Upper lobe of left lung (tissue), 6 donors: ENCODE results near the gene DCP1B. TPM values are rescaled to one million over a fixed set of nuclear protein-coding genes. Genes with fewer than 3 reads are reported as not detected.

Experiments used
- ATAC-seq, 2 donors: fragments of 200-7000 bp; cut with Tn5 transposase; one replicate each; pipeline ENCODE4 v1.9.1; 2022; ENCODE audit warnings: mild to moderate bottlenecking in 2 of 2, moderate library complexity in 2 of 2; ENCODE audit not compliant: low FRiP score in 2 of 2
- DNase-seq, 2 donors: peaks; one replicate each; pipeline ENCODE4 v3.0.0-alpha.2; 2019 to 2020
- H3K27ac ChIP-seq, 4 donors: fragments of 200-600 bp; sonication (generic); one replicate each; pipeline ENCODE4 v1.5.1; 2016 to 2019
- H3K27me3 ChIP-seq, 4 donors: fragments of 200-600 bp; sonication (generic); one replicate each; pipeline ENCODE4 v1.5.1; 2017 to 2019
- H3K36me3 ChIP-seq, 4 donors: fragments of 200-600 bp; sonication (generic); one replicate each; pipeline ENCODE4 v1.5.1; 2016 to 2019
- H3K4me1 ChIP-seq, 4 donors: fragments of 200-600 bp; sonication (generic); one replicate each; pipeline ENCODE4 v1.5.1; 2018 to 2019
- H3K4me3 ChIP-seq, 4 donors: fragments of 200-600 bp; sonication (generic); one replicate each; pipeline ENCODE4 v1.5.1; 2017 to 2019; ENCODE audit warnings: mild to moderate bottlenecking in 2 of 4, moderate library complexity in 1 of 4
- H3K9me3 ChIP-seq, 4 donors: fragments of 200-600 bp; sonication (generic); one replicate each; pipeline ENCODE4 v1.5.1; 2018 to 2019
- EP300 ChIP-seq, 4 donors: sonication (generic); formaldehyde crosslinking; IDR thresholded peaks; one replicate each; pipeline ENCODE4 v1.5.1; 2017; ENCODE audit warnings: antibody characterized with exemption in 4 of 4, control low read depth in 2 of 4
- POLR2A ChIP-seq, 4 donors: fragments of 450-650 bp; IDR thresholded peaks; one replicate each; pipeline ENCODE4 v1.5.1; 2016 to 2017; ENCODE audit warnings: antibody characterized with exemption in 4 of 4, mild to moderate bottlenecking in 2 of 4
- POLR2AphosphoS5 ChIP-seq, 2 donors: sonication (generic); formaldehyde crosslinking; IDR thresholded peaks; one replicate each; pipeline ENCODE4 v1.5.1; 2017; ENCODE audit warnings: antibody characterized with exemption in 2 of 2
- WGBS, 2 donors: methylation state at CpG; one replicate each; pipeline ENCODE4 v1.1.5; 2017 to 2018; 5-methylcytosine and 5-hydroxymethylcytosine counted together
- total RNA-seq, 6 donors: library from RNA; depleted of rRNA in 4 of 6; stranded (reverse); fragments of >200 nt in 4 of 6; gene quantifications; one replicate each; pipeline versions ENCODE4 v1.1.0 to v1.2.1, GENCODE V29; 2016 to 2021
- TF ChIP-seq, protein P1 (sequence below), 6 experiments: fragments of 450-650 bp in 4 of 6; fragments of 200-600 bp in 2 of 6; sonication (generic) in 2 of 6; IDR thresholded peaks; one replicate each; pipeline ENCODE4 v1.5.1; 2016 to 2019; ENCODE audit warnings: antibody characterized with exemption in 6 of 6
- donor health status: DM: no; HTN: no; CAD: no; lungs with moderate emphysema.
- donor health status: DM: no; HTN: yes; CAD: no; lungs with severe emphysema.

The DCP1B gene
- total RNA-seq, 6 donors from 2014 or later: 5.5 to 30.4 (median 12.2) TPM

DNA sequence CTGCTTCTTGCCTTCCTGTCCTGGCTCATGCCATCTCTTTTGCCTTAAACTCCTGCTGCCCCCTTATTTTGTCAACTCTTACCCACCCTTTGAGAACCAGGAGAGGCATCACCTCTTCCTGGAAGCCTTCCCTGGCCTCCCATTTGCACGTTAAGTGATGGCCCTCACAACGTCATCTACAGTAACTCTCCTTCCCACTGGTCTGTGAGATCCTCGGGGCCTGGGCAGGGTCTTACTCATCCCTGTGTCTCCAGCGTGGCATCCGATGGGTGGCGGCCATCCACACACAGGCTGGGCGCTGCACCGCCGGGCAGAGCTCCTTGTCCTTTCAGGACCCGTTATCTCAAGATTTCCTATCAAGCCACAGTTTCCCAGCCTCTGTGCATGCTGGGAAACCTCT lies 69.0 kb downstream of the DCP1B start:
- H3K27me3 ChIP-seq: no peaks in the 10 kb centered on the region
- 77 to 93% methylated on average over 10 of the region's 10 CpGs for WGBS, 2 donors
- H3K4me1 ChIP-seq: peaks cover 9 to 17% (median 12%) of the 10 kb centered on the region in 4 donors
- no peaks in the 10 kb centered on the region for H3K9me3 ChIP-seq
- TF ChIP-seq, protein P1, sequence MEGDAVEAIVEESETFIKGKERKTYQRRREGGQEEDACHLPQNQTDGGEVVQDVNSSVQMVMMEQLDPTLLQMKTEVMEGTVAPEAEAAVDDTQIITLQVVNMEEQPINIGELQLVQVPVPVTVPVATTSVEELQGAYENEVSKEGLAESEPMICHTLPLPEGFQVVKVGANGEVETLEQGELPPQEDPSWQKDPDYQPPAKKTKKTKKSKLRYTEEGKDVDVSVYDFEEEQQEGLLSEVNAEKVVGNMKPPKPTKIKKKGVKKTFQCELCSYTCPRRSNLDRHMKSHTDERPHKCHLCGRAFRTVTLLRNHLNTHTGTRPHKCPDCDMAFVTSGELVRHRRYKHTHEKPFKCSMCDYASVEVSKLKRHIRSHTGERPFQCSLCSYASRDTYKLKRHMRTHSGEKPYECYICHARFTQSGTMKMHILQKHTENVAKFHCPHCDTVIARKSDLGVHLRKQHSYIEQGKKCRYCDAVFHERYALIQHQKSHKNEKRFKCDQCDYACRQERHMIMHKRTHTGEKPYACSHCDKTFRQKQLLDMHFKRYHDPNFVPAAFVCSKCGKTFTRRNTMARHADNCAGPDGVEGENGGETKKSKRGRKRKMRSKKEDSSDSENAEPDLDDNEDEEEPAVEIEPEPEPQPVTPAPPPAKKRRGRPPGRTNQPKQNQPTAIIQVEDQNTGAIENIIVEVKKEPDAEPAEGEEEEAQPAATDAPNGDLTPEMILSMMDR (IDR thresholded peaks at IDR 0.05): no peak
- TF ChIP-seq POLR2AphosphoS5 (IDR thresholded peaks at IDR 0.05): no peak
- TF ChIP-seq EP300 (IDR thresholded peaks at IDR 0.05): no peak
- TF ChIP-seq POLR2A (IDR thresholded peaks at IDR 0.05): no peak
- H3K36me3 ChIP-seq: peaks cover 0 to 19% (median 5%) of the 10 kb centered on the region in 4 donors
- H3K27ac ChIP-seq: no peak overlapping the region
- ATAC-seq (no peak), DNase-seq (no peak)
- H3K4me3 ChIP-seq: no peak overlapping the region

DNA sequence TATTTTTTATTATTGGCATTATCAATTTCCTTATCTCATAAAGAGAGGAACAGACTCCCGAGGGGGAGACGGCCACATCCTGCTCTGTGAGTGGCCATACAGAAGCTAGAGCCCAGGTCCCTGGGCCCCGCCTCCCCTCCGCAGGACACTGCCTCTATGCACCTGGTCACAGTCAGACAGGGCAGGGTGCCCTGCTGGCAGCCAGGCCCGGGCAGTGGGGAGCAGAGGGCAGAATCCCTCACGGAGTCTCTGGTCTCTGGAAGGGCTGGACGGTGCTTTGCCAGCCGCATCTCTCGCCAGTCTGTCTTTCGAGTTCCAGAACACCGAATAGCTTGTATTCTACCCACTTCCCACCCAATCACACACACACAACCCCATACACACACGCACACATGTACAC lies 69.4 kb downstream of the DCP1B start:
- Histone ChIP-seq H3K9me3 (no peaks in the 10 kb centered on the region), H3K27ac (no peak overlapping the region), H3K27me3 (no peaks in the 10 kb centered on the region), H3K4me3 (no peak overlapping the region), H3K4me1 (peaks cover 5 to 15% (median 11%) of the 10 kb centered on the region in 4 donors), H3K36me3 (peaks cover 0 to 17% (median 5%) of the 10 kb centered on the region in 4 donors)
- 80 to 87% methylated on average over 11 to 12 of the region's 12 CpGs for WGBS, 2 donors
- no peak for DNase-seq
- no peak for TF ChIP-seq EP300 (IDR thresholded peaks at IDR 0.05)
- no peak for TF ChIP-seq POLR2A (IDR thresholded peaks at IDR 0.05)
- TF ChIP-seq POLR2AphosphoS5 (IDR thresholded peaks at IDR 0.05): no peak
- TF ChIP-seq, protein P1 (IDR thresholded peaks at IDR 0.05): no peak
- ATAC-seq: no peak

DNA sequence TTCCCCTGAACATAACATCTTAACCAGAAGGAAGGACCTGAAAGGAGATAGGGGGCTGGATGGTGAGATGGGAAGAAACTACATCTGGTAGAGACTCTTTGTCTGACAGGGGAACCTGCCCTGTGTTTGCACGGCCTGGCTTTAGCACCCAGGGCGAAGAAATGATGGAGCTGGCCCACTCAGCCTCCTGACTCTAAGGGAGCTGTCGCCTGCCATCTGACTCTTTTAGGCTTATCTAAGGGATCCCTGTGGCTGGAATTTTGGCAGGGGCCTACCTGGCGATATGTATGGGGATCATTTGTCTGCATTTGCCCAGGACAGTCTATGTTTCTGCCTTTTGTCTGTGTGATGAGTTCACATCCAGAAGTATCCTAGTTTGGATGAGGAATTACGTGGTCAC lies 70.2 kb downstream of the DCP1B start:
- H3K4me1 ChIP-seq: peaks cover 3 to 12% (median 9%) of the 10 kb centered on the region in 4 donors
- no peak for TF ChIP-seq POLR2AphosphoS5 (IDR thresholded peaks at IDR 0.05)
- no peak for TF ChIP-seq EP300 (IDR thresholded peaks at IDR 0.05)
- TF ChIP-seq, protein P1 (IDR thresholded peaks at IDR 0.05): no peak
- no peak for TF ChIP-seq POLR2A (IDR thresholded peaks at IDR 0.05)
- no peak for ATAC-seq

DNA sequence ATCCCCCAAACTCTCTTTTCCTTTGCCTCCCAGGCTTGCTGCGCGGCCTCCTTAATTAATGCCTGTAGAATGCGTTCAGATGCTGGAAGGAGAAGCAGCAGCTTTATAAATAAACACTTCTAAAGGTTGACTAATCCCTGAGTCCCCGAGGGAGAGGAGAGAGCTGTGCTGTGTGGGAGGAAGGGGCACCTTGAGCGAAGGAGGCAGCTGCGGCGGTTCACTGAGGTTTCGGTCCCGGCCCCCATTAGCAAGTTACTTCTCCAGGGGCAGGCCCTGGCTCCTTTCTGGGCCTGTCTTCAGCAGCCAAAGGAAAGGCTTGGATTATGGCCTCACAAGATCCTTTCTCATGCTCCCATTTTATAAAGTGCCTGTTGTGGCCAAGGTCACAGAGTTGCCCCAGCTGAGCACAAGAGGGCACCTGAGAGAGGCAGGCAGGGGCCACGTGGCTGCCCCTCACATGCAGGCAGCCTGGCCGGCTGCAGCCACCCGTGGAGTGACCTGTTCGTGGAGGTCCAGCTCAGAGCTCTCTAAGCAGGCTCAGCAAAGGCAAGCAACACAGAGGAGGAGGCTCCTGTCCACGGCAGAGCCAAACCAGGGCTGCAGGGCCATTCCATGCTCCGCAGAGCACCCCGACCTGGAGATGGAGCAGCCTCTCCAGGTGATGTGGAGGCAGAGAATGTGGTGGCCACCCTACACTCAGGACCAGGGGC lies 70.8 kb downstream of the DCP1B start:
- H3K27me3 ChIP-seq: no peaks in the 10 kb centered on the region
- H3K36me3 ChIP-seq: peaks cover 0 to 10% (median 4%) of the 10 kb centered on the region in 4 donors
- WGBS, 2 donors: 76 to 80% methylated on average over 9 to 15 of the region's 16 CpGs
- peaks cover 3 to 12% (median 9%) of the 10 kb centered on the region in 4 donors for H3K4me1 ChIP-seq
- no peak for ATAC-seq
- H3K27ac ChIP-seq: no peak overlapping the region
- DNase-seq: peak in 1 of 2 donors; percentile 57
- no peak overlapping the region for H3K4me3 ChIP-seq
- no peak for TF ChIP-seq POLR2AphosphoS5 (IDR thresholded peaks at IDR 0.05)
- no peak for TF ChIP-seq EP300 (IDR thresholded peaks at IDR 0.05)
- TF ChIP-seq POLR2A (IDR thresholded peaks at IDR 0.05): no peak
- TF ChIP-seq, protein P1 (IDR thresholded peaks at IDR 0.05): no peak
- no peaks in the 10 kb centered on the region for H3K9me3 ChIP-seq

More for the DNA sequence above, 70.2 kb downstream of the DCP1B start:
- WGBS, 2 donors: 84 to 90% methylated on average over 3 to 5 of the region's 5 CpGs
- peaks cover 0 to 16% (median 5%) of the 10 kb centered on the region in 4 donors for H3K36me3 ChIP-seq
- no peaks in the 10 kb centered on the region for H3K9me3 ChIP-seq
- no peaks in the 10 kb centered on the region for H3K27me3 ChIP-seq
- H3K4me3 ChIP-seq: no peak overlapping the region
- DNase-seq: no peak
- H3K27ac ChIP-seq: no peak overlapping the region
